Caco-2 (cell line): ENCODE results near the gene ENO1. TPM values are rescaled to one million over a fixed set of nuclear protein-coding genes. Genes with fewer than 3 reads are reported as not detected.
A peak's percentile ranks its signal among the peaks of the same experiment; 100 is the strongest.

Source experiments
- BruUV-seq: library from RNA; stranded (reverse); fragments of 400-500 nt; replicated peaks from 2 replicates; lab custom pipeline; 2021; lab: Mats Ljungman, UMichigan
- CTCF ChIA-PET: fragments of 300-600 bp; sonication (Branson Sonifier 250); formaldehyde crosslinking; loops from one replicate; lab custom pipeline; 2022; ENCODE audit warnings: antibody characterized with exemption; lab: Charles Lee
- POLR2A ChIA-PET: fragments of 300-600 bp; sonication (Branson Sonifier 250); formaldehyde crosslinking; loops from one replicate; lab custom pipeline; 2022; ENCODE audit warnings: antibody characterized with exemption; lab: Charles Lee
- DNase-seq, 2 experiments: peaks; one replicate each; pipeline versions ENCODE4 v3.0.0 to v3.0.0-alpha.2; 2020 to 2022
- H3K27me3 ChIP-seq: replicated peaks from 2 replicates; pipeline ENCODE4 v1.6.0; 2011; ENCODE audit warnings: low read length; ENCODE audit not compliant: control insufficient read depth, insufficient read depth
- H3K36me3 ChIP-seq: 2 replicates; pipeline ENCODE4 v1.5.1; 2011; ENCODE audit warnings: low read length; ENCODE audit not compliant: control insufficient read depth, insufficient read depth
- H3K4me1 ChIP-seq: fragments of 250-450 bp; sonication (Bioruptor Pico); 2 replicates; pipeline ENCODE4 v1.5.1; 2020; ENCODE audit warnings: mild to moderate bottlenecking
- H3K4me3 ChIP-seq: 2 replicates; pipeline ENCODE4 v1.5.1; 2011; ENCODE audit warnings: low read depth, mild to moderate bottlenecking, control low read depth, low read length
- H3K9me3 ChIP-seq: fragments of 250-450 bp; sonication (Bioruptor Pico); 2 replicates; pipeline ENCODE4 v1.5.1; 2020; ENCODE audit warnings: mild to moderate bottlenecking, moderate library complexity
- H3K27ac Mint-ChIP-seq: one replicate; pipeline ENCODE4 v1.8.0; 2022; ENCODE audit warnings: mixed read lengths; ENCODE audit not compliant: unreplicated experiment
- H3K27me3 Mint-ChIP-seq: one replicate; pipeline ENCODE4 v1.8.0; 2022; ENCODE audit warnings: mixed read lengths; ENCODE audit not compliant: insufficient read depth, unreplicated experiment
- H3K36me3 Mint-ChIP-seq: one replicate; pipeline ENCODE4 v1.8.0; 2022; ENCODE audit warnings: mild to moderate bottlenecking, mixed read lengths; ENCODE audit not compliant: insufficient read depth, unreplicated experiment
- H3K4me1 Mint-ChIP-seq: one replicate; pipeline ENCODE4 v1.8.0; 2022; ENCODE audit warnings: low read depth, mixed read lengths; ENCODE audit not compliant: unreplicated experiment
- H3K4me3 Mint-ChIP-seq: one replicate; pipeline ENCODE4 v1.8.0; 2022; ENCODE audit warnings: mild to moderate bottlenecking, moderate library complexity, mixed read lengths; ENCODE audit not compliant: unreplicated experiment
- H3K9me3 Mint-ChIP-seq: one replicate; pipeline ENCODE4 v1.8.0; 2022; ENCODE audit warnings: mixed read lengths; ENCODE audit not compliant: unreplicated experiment
- CTCF ChIP-seq, 2 experiments: fragments of 200-600 bp in 1 of 2; IDR thresholded peaks; 1 replicate in 1 of 2; 2 replicates in 1 of 2; pipeline versions ENCODE4 v1.5.1 to v1.8.0; 2011 to 2022; ENCODE audit warnings: antibody characterized with exemption in 1 of 2, control low read depth in 1 of 2, inconsistent platforms in 1 of 2, low read depth in 1 of 2, low read length in 1 of 2, mild to moderate bottlenecking in 1 of 2, moderate library complexity in 1 of 2; ENCODE audit not compliant: insufficient read depth in 1 of 2, severe bottlenecking in 1 of 2, unreplicated experiment in 1 of 2
- intact Hi-C: fragments of 100-400 bp; cut with micrococcal nuclease; formaldehyde crosslinking; loops from one replicate; pipeline ENCODE4 v1.10.0; 2022; ENCODE audit not compliant: unreplicated experiment
- total RNA-seq: library from RNA; stranded (reverse); gene quantifications from 2 replicates; pipeline ENCODE4 v1.2.3, GENCODE V29; 2022

The ENO1 gene
- total RNA-seq, 1 experiment from 2014 or later: 934 TPM

GRCh38 chr1:8858888-8859706, 19.4 kb downstream of the ENO1 start:
- no peaks in the 10 kb centered on the region for H3K9me3 Mint-ChIP-seq
- Histone ChIP-seq H3K4me1 (peaks cover 21% of the 10 kb centered on the region), H3K36me3 (peaks cover 9% of the 10 kb centered on the region), H3K9me3 (no peaks in the 10 kb centered on the region), H3K27me3 (no peaks in the 10 kb centered on the region), H3K4me3 (no peak overlapping the region)
- TF ChIP-seq CTCF (IDR thresholded peaks at IDR 0.05; ENCODE audit: insufficient read depth in 1 of 2, low read depth in 1 of 2, low read length in 1 of 2, severe bottlenecking in 1 of 2, unreplicated experiment in 1 of 2): peak; percentile 36 to 63
- no peaks in the 10 kb centered on the region for H3K27me3 Mint-ChIP-seq
- H3K4me3 Mint-ChIP-seq: no peak overlapping the region
- BruUV-seq: no TSS peak
- H3K4me1 Mint-ChIP-seq: peaks cover 6% of the 10 kb centered on the region
- peak; percentile 53 to 68 for DNase-seq
- CTCF ChIA-PET: interaction anchor here (0.6 to 4.5 kb wide), 4 partner anchors 9 to 158 kb away, joined by 3 to 31 read pairs (median 4); no protein-coding TSS in a partner anchor
- intact Hi-C loops: loop anchor here (2.0 kb wide), 1 partner anchor 46 kb away; no protein-coding TSS in a partner anchor
- peaks cover 76% of the 10 kb centered on the region for H3K36me3 Mint-ChIP-seq
- POLR2A ChIA-PET: no interaction called here
- peak overlapping the region; percentile 45 for H3K27ac Mint-ChIP-seq

GRCh38 chr1:8858112-8858668, 20.3 kb downstream of the ENO1 start:
- H3K9me3 Mint-ChIP-seq: no peaks in the 10 kb centered on the region
- DNase-seq: peak; percentile 61 to 78
- no peak overlapping the region for H3K27ac Mint-ChIP-seq
- TF ChIP-seq CTCF (IDR thresholded peaks at IDR 0.05; ENCODE audit: insufficient read depth in 1 of 2, low read depth in 1 of 2, low read length in 1 of 2, severe bottlenecking in 1 of 2, unreplicated experiment in 1 of 2): no peak
- H3K4me1 ChIP-seq: peaks cover 21% of the 10 kb centered on the region
- no peaks in the 10 kb centered on the region for H3K27me3 Mint-ChIP-seq
- no peaks in the 10 kb centered on the region for H3K9me3 ChIP-seq
- H3K36me3 ChIP-seq: peaks cover 9% of the 10 kb centered on the region
- intact Hi-C loops: loop anchor here (2.0 kb wide), 1 partner anchor 47 kb away; no protein-coding TSS in a partner anchor
- peaks cover 67% of the 10 kb centered on the region for H3K36me3 Mint-ChIP-seq
- no peak overlapping the region for H3K4me3 Mint-ChIP-seq
- H3K27me3 ChIP-seq: no peaks in the 10 kb centered on the region
- no TSS peak for BruUV-seq
- CTCF ChIA-PET: interaction anchor here (1.2 to 4.5 kb wide), 2 partner anchors 9 to 10 kb away, joined by 5 to 31 read pairs; no protein-coding TSS in a partner anchor
- H3K4me1 Mint-ChIP-seq: peaks cover 6% of the 10 kb centered on the region
- POLR2A ChIA-PET: no interaction called here
- H3K4me3 ChIP-seq: no peak overlapping the region

- no peak for DNase-seq
- no TSS peak for BruUV-seq
- ChIA-PET CTCF (interaction anchor here (0.6 to 4.5 kb wide), 2 partner anchors 8 to 385 kb away, joined by 5 to 31 read pairs; no protein-coding TSS in a partner anchor), POLR2A (no interaction called here)
- Histone ChIP-seq H3K4me1 (peaks cover 21% of the 10 kb centered on the region), H3K4me3 (no peak overlapping the region), H3K36me3 (peaks cover 5% of the 10 kb centered on the region; the same call in 1 of the 2 replicates), H3K27me3 (no peaks in the 10 kb centered on the region), H3K9me3 (no peaks in the 10 kb centered on the region)
- Mint-ChIP-seq H3K4me1 (peaks cover 6% of the 10 kb centered on the region), H3K9me3 (no peaks in the 10 kb centered on the region), H3K27ac (no peak overlapping the region), H3K4me3 (no peak overlapping the region), H3K36me3 (peaks cover 54% of the 10 kb centered on the region), H3K27me3 (no peaks in the 10 kb centered on the region)
- intact Hi-C loops: no loop called here
- no peak for TF ChIP-seq CTCF (IDR thresholded peaks at IDR 0.05; ENCODE audit: insufficient read depth in 1 of 2, low read depth in 1 of 2, low read length in 1 of 2, severe bottlenecking in 1 of 2, unreplicated experiment in 1 of 2)
Measured at GRCh38 chr1:8856689-8857412, 21.6 kb downstream of the ENO1 start.
